HG02759 (cell line): Measurements from ENCODE around the gene TMEM151B.
"Not testable (repeated sequence)": the region's sequence is repeated elsewhere in the genome, so short reads cannot be mapped to it uniquely, and the experiment has no call there.

Experiments used
- ATAC-seq: cut with Tn5 transposase; IDR thresholded peaks from one replicate; pipeline ENCODE4 v1.9.1; 2021; ENCODE audit warnings: mild to moderate bottlenecking, moderate library complexity; ENCODE audit not compliant: unreplicated experiment

The TMEM151B gene

DNA sequence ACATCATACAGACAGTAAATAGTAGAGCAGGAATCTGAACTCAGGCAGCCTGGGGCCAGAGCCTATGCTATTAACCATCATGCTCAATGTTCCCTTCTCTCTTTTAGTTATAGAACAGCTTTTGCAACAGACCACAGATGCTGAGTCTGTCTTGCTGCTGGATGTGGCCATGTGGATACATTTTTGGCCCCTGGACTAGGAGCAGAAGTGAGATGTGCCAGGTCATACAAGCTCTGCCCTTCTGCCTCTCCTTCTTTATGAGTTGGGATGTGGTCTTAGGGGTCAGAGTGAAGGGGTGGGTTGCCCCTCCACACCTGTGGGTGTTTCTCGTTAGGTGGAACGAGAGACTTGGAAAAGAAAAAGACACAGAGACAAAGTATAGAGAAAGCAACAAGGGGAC lies 57.5 kb downstream of the TMEM151B start:
- ATAC-seq, result no peak

DNA sequence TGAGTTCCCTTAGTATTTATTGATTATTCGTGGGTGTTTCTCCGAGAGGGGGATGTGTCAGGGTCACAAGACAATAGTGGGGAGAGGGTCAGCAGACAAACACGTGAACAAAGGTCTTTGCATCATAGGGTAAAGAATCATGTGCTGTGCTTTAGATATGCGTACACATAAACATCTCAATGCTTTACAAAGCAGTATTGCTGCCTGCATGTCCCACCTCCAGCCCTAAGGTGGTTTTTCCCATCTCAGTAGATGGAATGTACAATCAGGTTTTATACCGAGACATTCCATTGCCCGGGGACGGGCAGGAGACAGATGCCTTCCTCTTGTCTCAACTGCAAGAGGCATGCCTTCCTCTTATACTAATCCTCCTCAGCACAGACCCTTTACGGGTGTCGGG lies 58.0 kb downstream of the TMEM151B start:
- not testable (repeated sequence) for ATAC-seq

DNA sequence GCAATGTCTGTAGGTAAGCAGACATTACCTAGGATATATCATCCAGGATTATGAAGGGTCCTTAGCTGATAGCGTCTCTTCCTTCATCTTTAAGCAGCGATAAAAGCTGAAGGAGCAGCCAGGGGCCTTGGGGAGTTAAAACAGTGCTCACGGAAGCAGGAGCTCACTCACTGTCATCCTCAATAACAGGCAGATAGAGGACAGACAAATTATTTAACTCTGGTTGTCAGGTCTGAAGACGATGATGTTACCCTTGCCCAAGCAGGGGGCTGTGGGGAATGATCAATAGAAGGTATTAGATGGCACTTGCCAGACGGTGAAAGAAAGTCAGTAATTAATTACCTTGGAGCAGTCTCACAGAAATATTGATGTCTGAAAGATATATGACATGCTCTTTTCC lies 59.6 kb downstream of the TMEM151B start:
- no peak for ATAC-seq

DNA sequence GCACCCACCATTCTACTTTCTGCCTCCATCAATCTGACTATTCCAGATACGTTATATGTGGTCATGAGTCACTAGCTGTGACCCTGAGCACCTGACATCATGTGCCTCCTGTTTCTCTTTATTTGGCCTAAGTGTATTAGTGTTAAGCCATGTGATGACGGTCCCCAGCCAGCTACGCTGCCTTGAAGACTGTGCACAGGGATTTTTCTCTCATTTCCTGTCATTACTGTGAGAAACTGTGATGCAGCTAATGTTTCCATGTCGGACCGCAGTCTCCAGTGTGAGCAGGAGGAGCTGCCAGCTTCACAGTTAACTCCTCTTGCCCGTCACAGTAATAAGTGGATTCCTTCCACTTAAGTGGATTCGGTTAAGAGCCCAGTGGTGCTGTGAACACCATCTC lies 62.3 kb downstream of the TMEM151B start:
- ATAC-seq, result no peak

DNA sequence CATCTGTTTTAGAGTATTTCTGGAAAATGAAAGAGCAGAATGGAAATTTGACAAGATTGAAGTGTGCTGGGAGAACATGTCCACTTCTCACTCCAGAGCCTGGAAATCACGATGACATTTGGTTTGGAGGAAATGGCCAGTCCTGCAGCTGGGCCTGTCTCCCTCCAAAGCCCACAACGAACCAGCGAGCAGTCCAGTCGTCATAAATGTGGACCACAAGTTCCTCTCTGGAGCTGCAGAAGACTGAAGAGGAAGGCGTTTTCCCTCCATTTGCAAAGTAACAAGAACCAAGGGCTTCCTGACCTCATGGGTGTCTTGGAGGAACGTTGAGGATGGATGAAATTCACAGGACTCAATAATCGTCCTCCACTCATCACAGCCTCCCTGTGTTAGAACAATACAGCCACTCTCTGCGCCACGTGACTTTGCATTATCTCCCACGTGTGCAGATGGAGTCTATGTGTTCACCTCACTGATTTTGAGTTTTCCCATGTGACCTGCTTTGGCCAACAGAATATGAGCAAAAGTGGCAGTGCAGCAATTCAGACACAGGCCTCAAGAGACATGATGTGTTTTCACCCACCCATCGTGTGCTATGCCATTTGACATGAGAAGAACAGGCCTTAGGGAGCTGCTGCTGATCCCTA lies 63.1 kb downstream of the TMEM151B start:
- ATAC-seq, result no peak

DNA sequence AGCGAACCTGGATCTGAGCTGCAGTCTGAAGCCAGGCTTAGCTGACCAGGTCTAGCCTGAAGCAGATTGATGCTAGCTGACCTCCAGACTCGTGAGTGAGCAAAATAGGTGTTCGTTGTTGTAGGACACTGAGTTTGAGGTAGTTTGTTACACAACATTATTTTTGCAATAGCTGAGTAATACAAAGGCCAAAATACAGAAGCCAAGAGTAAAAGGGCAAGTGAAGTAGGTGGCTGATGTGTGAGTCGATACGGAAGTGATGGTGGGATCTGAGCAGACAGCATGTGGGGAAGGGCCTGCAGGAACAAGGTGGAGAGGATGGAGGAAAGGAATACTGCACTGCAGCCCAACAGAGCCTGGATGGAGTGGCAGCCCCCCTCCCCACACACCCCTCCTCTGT lies 63.7 kb downstream of the TMEM151B start:
- no peak for ATAC-seq

DNA sequence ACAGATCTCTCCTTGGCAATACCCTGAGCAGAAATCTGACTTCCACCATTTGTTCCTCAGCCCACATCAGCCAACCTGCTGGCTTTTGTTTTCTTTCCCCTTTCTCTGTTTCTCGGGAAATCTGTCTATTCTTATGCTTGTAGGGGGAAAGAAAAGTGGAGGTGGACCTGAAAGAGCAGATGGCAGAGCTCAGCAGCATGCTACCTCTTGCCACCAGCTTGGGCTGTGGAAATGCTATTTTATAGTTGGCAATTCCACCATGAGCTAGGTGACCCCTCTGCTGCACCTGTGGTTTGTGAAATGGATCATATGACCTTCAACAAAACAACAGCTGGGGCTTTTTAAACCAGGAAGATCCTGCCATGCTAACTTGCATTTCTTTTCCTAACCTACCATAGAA lies 65.4 kb downstream of the TMEM151B start:
- ATAC-seq, result no peak

DNA sequence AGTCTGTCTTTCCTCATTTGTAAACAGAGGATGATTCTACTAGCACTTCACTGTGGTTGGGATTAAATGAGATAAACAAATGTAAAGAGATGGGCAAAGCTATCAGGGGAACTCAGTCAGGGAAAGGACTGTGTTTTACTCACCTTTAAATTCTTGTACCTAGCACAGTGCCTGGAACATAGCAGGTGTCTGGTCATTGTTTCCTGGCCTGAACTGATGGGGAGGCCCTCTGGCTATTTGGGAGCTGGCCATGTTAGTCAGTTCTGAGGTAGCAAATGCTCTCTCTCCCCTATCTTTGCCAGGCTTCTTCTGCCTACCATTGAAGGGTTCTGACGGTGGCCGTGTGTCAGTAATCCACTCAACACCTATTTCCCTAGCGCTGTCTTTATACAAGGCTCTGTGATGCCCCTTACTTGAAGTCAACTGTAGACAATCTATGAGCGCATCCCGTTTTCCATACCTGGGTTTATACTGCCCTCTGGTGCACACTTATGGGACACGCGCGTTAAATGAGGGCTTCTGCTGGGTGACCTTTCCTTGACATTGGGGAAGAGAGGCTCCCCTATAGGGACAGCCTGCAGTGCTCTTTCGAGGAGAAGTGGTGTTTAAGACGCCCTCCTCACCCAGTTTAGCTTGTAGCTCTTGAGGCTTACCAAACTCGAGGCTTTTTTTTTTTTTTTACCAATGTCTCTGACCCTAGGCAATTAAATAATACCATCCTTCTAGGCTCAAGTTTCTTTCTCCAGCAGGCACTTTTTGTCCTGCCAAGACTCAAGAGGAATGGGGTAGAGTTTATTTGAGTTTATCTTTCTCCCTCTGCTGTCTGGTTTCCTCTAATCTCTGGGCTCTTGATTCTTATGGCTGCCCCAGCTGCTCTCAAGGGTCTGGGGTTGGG lies 68.2 kb downstream of the TMEM151B start:
- peak; percentile 75 for ATAC-seq

DNA sequence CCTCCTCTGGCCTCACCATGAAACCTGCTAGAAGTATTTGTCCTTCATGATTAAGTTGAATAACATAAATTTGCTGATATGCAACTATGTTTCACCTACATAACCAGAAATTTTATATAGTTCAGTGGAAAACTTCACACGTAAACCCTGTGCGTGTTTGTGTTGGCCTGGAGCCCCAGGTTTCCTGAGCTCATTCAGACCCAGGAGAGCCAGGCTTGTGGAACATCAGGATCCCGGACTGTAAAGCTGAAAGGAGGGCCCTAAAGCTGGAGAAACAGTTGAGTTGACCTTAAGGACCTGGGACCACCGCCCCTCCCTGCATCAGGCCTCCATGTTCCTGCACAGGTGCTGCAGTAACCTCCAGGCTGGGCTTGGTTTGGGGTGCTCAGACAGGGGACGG lies 69.1 kb downstream of the TMEM151B start:
- ATAC-seq, result no peak

DNA sequence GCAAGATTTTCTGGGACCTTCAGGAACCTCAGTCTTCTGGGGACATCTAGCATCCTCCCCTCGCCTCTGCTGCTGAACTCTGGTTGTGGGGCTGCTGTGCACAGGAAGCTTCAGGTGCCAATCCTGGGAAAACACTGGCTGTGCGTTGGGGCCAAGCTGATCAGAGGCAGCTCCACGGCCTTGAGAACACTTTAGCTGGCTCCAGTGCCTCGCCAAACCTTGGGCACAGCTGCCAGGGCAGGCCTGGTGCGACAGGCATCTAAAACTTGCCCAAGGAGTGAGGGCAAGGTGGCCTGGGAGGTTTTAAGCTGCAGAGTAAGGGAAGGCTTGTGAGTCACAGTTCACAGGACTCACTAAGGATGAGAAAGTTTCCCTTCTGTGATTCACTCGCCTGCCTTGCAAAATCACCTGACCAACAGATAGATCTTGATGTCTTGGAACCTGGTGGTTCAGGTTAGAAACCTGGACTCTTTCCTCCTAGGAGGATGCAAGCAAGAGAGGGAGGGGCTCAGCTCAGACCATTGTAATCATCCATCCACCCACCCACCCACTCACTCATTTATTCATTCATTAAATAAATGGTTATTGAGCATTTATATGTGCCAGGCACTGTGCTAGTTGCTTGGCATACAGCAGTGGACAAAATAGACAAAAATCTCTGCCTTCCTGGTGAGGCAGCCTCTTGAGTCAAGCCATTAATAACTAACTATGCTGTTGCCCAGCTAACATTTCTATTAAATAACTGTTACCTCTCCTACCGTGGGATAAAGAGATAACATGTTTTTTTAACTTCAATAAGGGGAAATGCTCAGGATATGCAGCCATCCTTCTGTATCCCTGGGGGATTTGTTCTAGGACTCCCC lies 69.7 kb downstream of the TMEM151B start:
- ATAC-seq, result no peak

DNA sequence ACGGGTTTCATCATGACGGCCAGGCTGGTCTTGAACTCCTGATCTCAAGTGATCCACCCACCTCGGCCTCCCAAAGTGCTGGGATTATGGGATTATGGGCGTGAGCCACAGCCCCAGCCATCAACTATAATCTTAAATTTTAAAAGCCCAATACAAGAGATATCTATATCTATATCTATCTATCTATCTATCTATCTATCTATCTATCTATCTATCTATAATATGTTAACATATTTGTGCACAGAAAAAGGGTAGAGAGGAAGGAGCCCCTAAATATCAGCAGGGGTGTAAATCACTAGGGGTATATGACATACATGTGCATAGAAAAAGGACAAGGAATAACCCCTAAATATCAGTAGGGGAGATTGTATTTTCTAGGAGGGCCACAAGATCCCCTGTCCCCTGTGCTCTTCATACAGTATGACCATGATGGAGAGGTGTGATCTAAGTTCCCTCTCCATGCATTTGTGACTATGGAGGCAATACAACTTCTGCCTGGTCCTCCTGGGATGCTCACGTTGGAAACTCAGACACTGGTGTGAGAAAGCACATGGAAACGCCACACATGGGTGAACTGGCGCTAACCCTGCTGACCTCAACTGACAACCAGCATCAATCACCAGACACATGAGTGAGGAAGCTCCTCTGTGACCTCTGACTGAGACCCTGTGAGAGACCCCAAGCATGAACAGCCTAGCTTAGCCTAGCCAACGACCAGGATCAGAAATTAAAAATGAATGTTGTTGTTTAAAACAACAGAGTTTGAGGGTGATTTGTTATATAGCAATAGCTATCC lies 71.0 kb downstream of the TMEM151B start:
- no peak for ATAC-seq

DNA sequence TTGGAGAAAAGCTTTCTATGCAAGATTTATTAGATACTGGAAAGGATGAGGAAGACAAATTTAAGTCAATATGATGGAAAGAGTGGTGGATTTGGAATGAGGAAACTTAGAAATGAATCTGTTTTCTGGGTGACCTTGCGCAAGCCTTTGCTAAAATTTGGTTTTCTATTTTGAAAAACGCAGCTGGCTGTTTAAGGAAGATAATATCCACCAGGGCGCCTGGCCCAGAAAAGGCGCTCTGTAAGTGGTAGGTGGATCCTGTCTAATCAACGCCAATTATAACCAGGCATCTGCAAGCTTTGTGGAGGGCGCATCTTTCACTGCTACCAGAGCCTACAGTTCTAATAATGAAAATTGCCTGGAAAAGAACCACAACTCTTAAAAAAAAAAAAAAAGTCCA lies 71.8 kb downstream of the TMEM151B start:
- no peak for ATAC-seq

DNA sequence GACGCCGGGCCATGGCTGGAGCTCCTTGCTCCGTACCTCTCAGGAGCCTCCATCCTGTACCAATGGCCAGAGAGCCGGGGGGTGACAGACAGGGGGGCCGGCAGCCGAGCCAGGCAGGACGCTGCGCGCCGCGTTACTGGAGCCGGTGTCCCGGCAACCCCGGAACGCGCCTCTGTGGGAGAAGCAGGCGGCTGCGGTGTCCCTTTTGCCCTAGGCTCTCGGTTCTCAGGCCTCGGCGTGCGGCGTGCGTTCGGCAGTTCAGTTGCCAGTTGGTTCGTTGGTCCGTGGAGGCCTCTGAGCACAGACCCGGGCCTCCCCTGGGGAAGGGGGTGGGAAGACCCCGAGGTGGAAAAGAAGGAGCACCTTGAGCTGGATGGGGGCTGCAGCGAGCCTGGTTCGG lies 72.2 kb downstream of the TMEM151B start, which contains the start of gene SPATS1:
TSS of gene SPATS1 (plus strand) at position 162 of the 400 bp plus-strand sequence. CDS start 446 bp downstream, outside the sequence.
- ATAC-seq, result no peak

DNA sequence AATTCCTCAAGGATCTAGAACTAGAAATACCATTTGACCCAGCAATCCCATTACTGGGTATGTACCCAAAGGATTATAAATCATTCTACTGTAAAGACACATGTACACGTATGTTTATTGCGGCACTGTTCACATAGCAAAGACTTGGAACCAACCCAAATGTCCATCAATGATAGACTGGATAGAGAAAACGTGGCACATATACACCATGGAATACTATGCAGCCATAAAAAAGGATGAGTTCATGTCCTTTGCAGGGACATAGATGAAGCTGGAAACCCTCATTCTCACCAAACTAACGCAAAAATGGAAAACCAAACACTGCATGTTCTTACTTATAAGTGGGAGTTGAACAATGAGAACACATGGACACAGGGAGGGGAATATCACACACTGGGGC lies 76.6 kb downstream of the TMEM151B start:
- not testable (repeated sequence) for ATAC-seq

DNA sequence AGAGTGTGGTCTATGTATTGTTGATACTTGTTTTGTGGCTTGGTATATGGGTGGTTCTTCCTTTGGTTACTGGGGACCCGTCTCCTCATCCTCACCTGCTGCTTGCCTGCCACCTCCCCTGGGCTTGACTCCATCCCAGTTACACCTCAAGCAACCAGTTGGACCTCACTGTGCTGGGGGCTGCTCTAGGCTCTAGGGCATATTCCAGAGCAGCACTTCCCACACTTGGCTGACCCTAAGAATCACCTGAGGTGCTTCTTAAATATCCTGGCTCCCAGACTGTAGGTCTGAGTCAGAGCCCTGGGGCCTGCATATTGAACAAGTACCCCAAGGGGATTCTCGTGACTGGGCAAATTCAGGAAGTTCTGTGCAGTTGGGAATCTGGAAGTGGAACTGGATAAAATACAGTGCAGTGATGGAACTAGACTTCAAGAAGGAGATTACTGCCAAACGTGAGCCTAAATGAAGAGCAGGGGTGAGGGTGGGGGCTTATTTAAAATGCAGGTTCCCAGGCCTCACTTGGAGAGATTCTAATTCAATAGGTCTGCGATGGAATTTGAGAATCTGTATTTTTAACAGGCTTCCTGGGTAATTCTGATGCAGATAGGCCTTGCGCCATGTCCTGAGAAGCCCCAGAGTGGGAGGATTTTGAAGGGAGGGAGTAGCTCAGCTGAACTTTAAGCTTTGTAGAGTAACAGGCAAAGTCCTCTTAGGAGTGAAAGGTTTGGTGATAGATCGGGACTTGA lies 79.8 kb downstream of the TMEM151B start:
- no peak for ATAC-seq

DNA sequence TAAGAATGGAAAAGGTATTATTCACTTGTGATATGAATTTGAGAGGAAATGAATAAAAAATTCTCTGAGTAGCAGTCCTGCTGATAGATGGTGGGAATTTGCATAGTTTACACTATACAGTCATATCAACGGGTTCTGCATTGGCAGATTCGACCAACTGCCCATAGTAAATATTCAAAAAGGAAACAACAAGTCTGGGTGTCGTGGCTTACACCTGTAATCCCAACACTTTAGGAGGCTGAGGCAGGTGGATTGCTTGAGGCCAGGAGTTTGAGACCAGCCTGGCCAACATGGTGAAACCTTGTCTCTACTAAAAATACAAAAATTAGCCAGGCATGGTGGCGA lies 80.4 kb downstream of the TMEM151B start:
- ATAC-seq, result not testable (repeated sequence)

DNA sequence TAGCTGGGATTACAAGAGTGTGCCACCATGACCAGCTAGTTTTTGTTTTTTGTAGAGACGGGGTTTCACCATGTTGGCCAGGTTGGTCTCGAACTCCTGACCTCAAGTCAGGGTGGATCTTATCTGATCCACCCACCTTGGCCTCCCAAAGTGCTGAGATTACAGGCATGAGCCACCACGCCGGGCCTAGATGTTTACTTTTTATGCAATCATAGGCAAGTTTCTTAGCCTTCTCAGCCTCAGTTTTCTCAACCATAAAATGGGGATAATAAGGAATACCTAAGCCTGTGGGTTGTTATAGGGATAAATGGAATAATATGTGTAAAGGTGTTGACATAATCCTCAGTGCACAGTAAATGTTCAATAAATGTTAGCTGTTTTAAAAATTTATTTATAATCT lies 82.0 kb downstream of the TMEM151B start:
- ATAC-seq, result no peak

DNA sequence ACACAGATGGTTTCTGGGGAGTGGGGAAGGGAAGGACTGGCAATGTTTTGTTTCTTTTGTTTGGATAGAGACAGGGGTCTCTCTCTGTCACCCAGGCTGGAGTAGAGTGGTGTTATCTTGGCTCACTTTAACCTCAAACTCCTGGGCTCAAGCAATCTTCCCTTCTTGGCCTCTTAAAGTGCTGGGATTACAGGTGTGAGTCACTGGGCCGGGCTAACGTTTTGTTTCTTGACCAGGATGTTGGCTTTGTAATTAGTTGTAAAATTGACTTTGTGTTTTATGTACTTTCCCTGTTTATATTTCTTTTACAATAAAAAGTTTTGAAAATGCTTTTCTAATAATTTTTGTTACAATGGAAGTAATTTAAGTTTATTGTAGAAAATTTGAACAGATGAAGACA lies 83.1 kb downstream of the TMEM151B start:
- no peak for ATAC-seq

DNA sequence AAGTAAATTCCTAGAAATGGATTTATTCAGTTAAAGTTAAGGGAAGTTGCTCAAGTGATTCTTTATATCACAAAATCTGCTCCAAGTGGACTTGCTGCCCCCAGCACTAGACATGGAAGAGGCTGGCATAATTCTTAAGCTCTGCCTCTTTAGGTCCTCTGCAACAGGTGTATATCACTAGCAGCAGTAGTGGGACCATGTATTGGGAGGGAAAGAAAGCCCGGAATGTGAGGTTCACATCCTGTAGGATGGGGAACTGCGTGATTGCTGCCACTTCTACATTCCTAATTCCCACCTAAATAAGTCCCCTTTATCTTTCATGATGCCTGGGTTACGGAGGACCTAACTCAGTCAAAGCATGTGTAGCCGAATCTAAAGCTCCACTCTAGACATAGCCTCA lies 85.4 kb downstream of the TMEM151B start:
- ATAC-seq, result no peak

DNA sequence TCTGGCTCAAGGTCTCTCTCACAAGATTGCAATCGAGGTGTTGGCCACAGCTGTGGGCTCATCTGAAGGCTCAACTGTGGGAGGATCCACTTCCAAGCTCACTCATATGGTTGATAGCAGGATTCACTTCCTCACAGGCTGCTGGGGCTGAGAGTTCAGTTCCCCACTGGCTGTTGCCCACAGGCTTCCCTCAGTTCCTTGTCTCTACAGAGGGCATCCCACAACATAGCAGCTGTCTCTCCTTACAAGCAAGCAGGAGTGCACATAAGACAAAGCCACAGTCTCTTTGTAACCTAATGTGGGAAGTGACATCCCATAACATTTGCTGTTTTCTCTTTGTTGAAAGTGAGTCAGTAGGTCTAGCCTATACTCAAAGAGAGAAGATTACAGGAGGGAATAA lies 86.2 kb downstream of the TMEM151B start:
- ATAC-seq, result no peak
